K562 (cell line): ENCODE data around the gene EGF. TPM values are rescaled to one million over a fixed set of nuclear protein-coding genes. Genes with fewer than 3 reads are reported as not detected.

Experiments
- ATAC-seq: fragments of 200-7000 bp; cut with Tn5 transposase; 3 replicates; pipeline ENCODE4 v1.9.1; 2020; ENCODE audit warnings: moderate library complexity
- BruUV-seq: library from RNA; stranded (reverse); fragments of 400-500 nt; replicated peaks from 2 replicates; lab custom pipeline; 2021; lab: Mats Ljungman, UMichigan
- CTCF ChIA-PET: fragments of 300-600 bp; formaldehyde crosslinking; extraction: SDS; loops from one replicate; lab custom pipeline; 2021; ENCODE audit warnings: low intra/inter-chr PET ratio; lab: Yijun Ruan, JAX
- POLR2A ChIA-PET: fragments of 300-600, 350-650 bp; sonication (Branson Sonifier 250); formaldehyde crosslinking; extraction: SDS; loops from one replicate; lab custom pipeline; 2021; ENCODE audit warnings: antibody characterized with exemption, inconsistent platforms; lab: Yijun Ruan, JAX
- DNase-seq, 4 experiments: peaks; one replicate each; pipeline versions ENCODE4 v3.0.0 to v3.0.0-alpha.2; 2011 to 2018; ENCODE audit warnings: low spot score in 3 of 4, mixed read lengths in 3 of 4; ENCODE audit errors: extremely low read depth in 1 of 4
- FAIRE-seq: peaks from 2 replicates; lab custom pipeline; 2011; peaks lifted over from hg19 to GRCh38; lab: Jason Lieb, UNC
- H2AFZ ChIP-seq: 2 replicates; pipeline ENCODE4 v1.6.0; 2011; ENCODE audit warnings: low read depth, low read length, control low read depth, inconsistent platforms
- H3K27ac ChIP-seq: fragments of 200-600 bp; 3 replicates; pipeline ENCODE4 v1.8.0; 2011; ENCODE audit warnings: low read depth, mild to moderate bottlenecking, control low read depth, inconsistent platforms, low read length, moderate library complexity, mixed read lengths; ENCODE audit errors: extremely low read depth
- H3K27me3 ChIP-seq, 2 experiments: fragments of 300-600 bp in 1 of 2; 2 replicates in 1 of 2; 3 replicates in 1 of 2; pipeline versions ENCODE4 v1.6.0 to v1.8.0; 2011; ENCODE audit warnings: inconsistent platforms in 2 of 2, low read length in 2 of 2, mild to moderate bottlenecking in 1 of 2, mixed read lengths in 1 of 2, moderate library complexity in 1 of 2; ENCODE audit not compliant: control insufficient read depth in 2 of 2, insufficient read depth in 2 of 2
- H3K36me3 ChIP-seq: fragments of 300-600 bp; 3 replicates; pipeline ENCODE4 v1.8.0; 2011; ENCODE audit warnings: mild to moderate bottlenecking, low read length, inconsistent platforms; ENCODE audit not compliant: control insufficient read depth, insufficient read depth
- H3K4me1 ChIP-seq, 2 experiments: fragments of 200-600 bp in 1 of 2; replicated peaks in 1 of 2; 2 replicates in 1 of 2; 3 replicates in 1 of 2; pipeline versions ENCODE4 v1.5.1 to v1.8.0; 2011; ENCODE audit warnings: inconsistent platforms in 2 of 2, low read length in 2 of 2, mild to moderate bottlenecking in 1 of 2, mixed read lengths in 1 of 2, moderate library complexity in 1 of 2; ENCODE audit not compliant: control insufficient read depth in 2 of 2, insufficient read depth in 2 of 2
- H3K4me2 ChIP-seq: 2 replicates; pipeline ENCODE4 v1.6.1; 2011; ENCODE audit warnings: low read length, control low read depth, inconsistent platforms, mixed read lengths; ENCODE audit not compliant: insufficient read depth
- H3K4me3 ChIP-seq: fragments of 200-600 bp; sonication (generic), shearing (Covaris generic); 2 replicates; pipeline ENCODE4 v1.5.1; 2016; ENCODE audit warnings: control low read depth, inconsistent platforms
- H3K79me2 ChIP-seq: fragments of 200-600 bp; 3 replicates; pipeline ENCODE4 v1.8.0; 2011; ENCODE audit warnings: low read length, inconsistent platforms; ENCODE audit not compliant: control insufficient read depth, insufficient read depth
- H3K9ac ChIP-seq, 2 experiments: 2 replicates each; pipeline versions ENCODE4 v1.6.0 to v1.6.1; 2011; ENCODE audit warnings: low read depth in 2 of 2, low read length in 2 of 2, control low read depth in 1 of 2, inconsistent platforms in 1 of 2, mild to moderate bottlenecking in 1 of 2, mixed read lengths in 1 of 2; ENCODE audit not compliant: insufficient read depth in 1 of 2
- H3K9me1 ChIP-seq: one replicate; pipeline ENCODE4 v1.6.0; 2011; ENCODE audit warnings: inconsistent platforms, mild to moderate bottlenecking, low read length, moderate library complexity; ENCODE audit not compliant: control insufficient read depth, insufficient read depth
- H3K9me3 ChIP-seq: replicated peaks from 2 replicates; pipeline ENCODE4 v1.5.1; 2011; ENCODE audit warnings: low read depth, low read length, inconsistent platforms; ENCODE audit not compliant: control insufficient read depth, insufficient read depth
- H4K20me1 ChIP-seq: replicated peaks from 2 replicates; pipeline ENCODE4 v1.6.1; 2011; ENCODE audit warnings: low read length, inconsistent platforms, mixed read lengths; ENCODE audit not compliant: control insufficient read depth, insufficient read depth
- CBX1 ChIP-seq: sonication (generic); IDR thresholded peaks from 2 replicates; pipeline ENCODE4 v1.6.1; 2016; ENCODE audit warnings: antibody characterized with exemption, low read depth, mild to moderate bottlenecking
- CBX5 ChIP-seq: IDR thresholded peaks from 2 replicates; pipeline ENCODE4 v1.6.1; 2014; ENCODE audit warnings: low read depth, borderline replicate concordance
- CUX1 ChIP-seq: fragments of 200-800 bp; sonication (Bioruptor generic); IDR thresholded peaks from 2 replicates; pipeline ENCODE4 v1.6.1; 2016; ENCODE audit warnings: missing genetic modification characterization, missing compliant biosample characterization
- IRF2 ChIP-seq: sonication (generic); formaldehyde crosslinking; IDR thresholded peaks from 2 replicates; pipeline ENCODE4 v1.8.1; 2022; ENCODE audit warnings: mild to moderate bottlenecking, missing genetic modification reagents
- RFX5 ChIP-seq: IDR thresholded peaks from 2 replicates; pipeline ENCODE4 v1.6.1; 2011; ENCODE audit warnings: low read depth, mild to moderate bottlenecking, improper control_type of control experiment, low read length
- RNF219 ChIP-seq: fragments of 250-450 bp; sonication (Bioruptor Pico); IDR thresholded peaks from 2 replicates; pipeline ENCODE4 v1.5.0; 2022; ENCODE audit warnings: mild to moderate bottlenecking
- SFPQ ChIP-seq: fragments of 200-400 bp; formaldehyde crosslinking; IDR thresholded peaks from 2 replicates; pipeline ENCODE4 v1.6.1; 2017; ENCODE audit warnings: mild to moderate bottlenecking, low read depth, low read length, moderate library complexity
- SP2 ChIP-seq: IDR thresholded peaks from 2 replicates; pipeline ENCODE4 v1.6.1; 2011; ENCODE audit warnings: mild to moderate bottlenecking, low read depth, low read length, moderate library complexity; ENCODE audit not compliant: poor library complexity, severe bottlenecking; ENCODE audit errors: extremely low read depth
- ZNF124 ChIP-seq: sonication (generic); formaldehyde crosslinking; IDR thresholded peaks from 2 replicates; pipeline ENCODE4 v1.8.1; 2022; ENCODE audit warnings: missing genetic modification reagents
- ZNF639 ChIP-seq, 2 experiments: fragments of 200-800 bp in 1 of 2; sonication (Bioruptor generic) in 1 of 2; sonication (generic) in 1 of 2; formaldehyde crosslinking in 1 of 2; IDR thresholded peaks in 1 of 2; conservative IDR thresholded peaks in 1 of 2; 2 replicates each; pipeline versions ENCODE4 v1.5.0 to v1.6.1; 2016 to 2020; ENCODE audit warnings: missing compliant biosample characterization in 1 of 2, missing genetic modification characterization in 1 of 2, missing genetic modification reagents in 1 of 2
- WGBS: fragments of 100-300 bp; shearing (Covaris generic); methylation state at CpG from one replicate; pipeline ENCODE4 v1.1.6; 2016; ENCODE audit warnings: low coverage, mixed read lengths; ENCODE audit not compliant: insufficient coverage; ENCODE audit errors: missing lambda C conversion rate; 5-methylcytosine and 5-hydroxymethylcytosine counted together
- in situ Hi-C: fragments of 300-500 bp; cut with MboI; formaldehyde crosslinking; loops from 4 replicates; pipeline ENCODE4 v1.15.0; 2018; ENCODE audit warnings: inconsistent platforms, mixed read lengths
- intact Hi-C: fragments of 100-400 bp; cut with micrococcal nuclease; formaldehyde crosslinking; loops from 2 replicates; pipeline ENCODE4 v1.14.2; 2022
- polyA plus RNA-seq, 8 experiments: library from polyadenylated mRNA; depleted of rRNA in 4 of 8; stranded (reverse) in 5 of 8; unstranded in 3 of 8; fragments of >200 nt; fragmentation: Nextera tagmentation in 2 of 8; fragmentation: Illumina TruSeq in 1 of 8; extraction: Ambion mirVana in 2 of 8; extraction: Trizol in 1 of 8; gene quantifications; 2 replicates each; pipeline versions ENCODE4 v1.2.1 to v1.2.3, GENCODE V29; 2011 to 2014; ENCODE audit warnings: inconsistent platforms in 1 of 8, missing spikeins in 1 of 8
- total RNA-seq, 7 experiments: library from RNA; depleted of rRNA in 6 of 7; stranded (reverse); fragments of >200 nt in 6 of 7; fragmentation: Illumina TruSeq in 2 of 7; extraction: Trizol in 2 of 7; gene quantifications; 2 replicates each; pipeline versions ENCODE4 v1.2.1 to v1.2.3, GENCODE V29; 2011 to 2021; ENCODE audit warnings: low replicate concordance in 1 of 7

EGF gene
- total and polyA plus RNA-seq, 9 of the 15 experiments (the other 6 are each of a cell fraction or from before 2014, with no cell fraction given), result 0.32 to 3.1 (median 1.3) TPM

GRCh38 chr4:110004556-110004955 is 91.9 kb downstream of the EGF start:
- H3K27me3 ChIP-seq, result no peaks in the 10 kb centered on the region
- no peaks in the 10 kb centered on the region for H3K79me2 ChIP-seq
- H3K27ac ChIP-seq, result no peak overlapping the region
- intact Hi-C loops (loop anchor here (2.0 to 10.0 kb wide), 3 partner anchors 200 to 340 kb away; no protein-coding TSS in a partner anchor), in situ Hi-C loops (loop anchor here (10.0 kb wide), 1 partner anchor 320 kb away; no protein-coding TSS in a partner anchor)
- no peak for ATAC-seq
- BruUV-seq, result no TSS peak
- ChIA-PET CTCF (interaction anchor here (1.3 to 12.8 kb wide), 2 partner anchors 511 to 582 kb away, joined by 3 to 252 read pairs; no protein-coding TSS in a partner anchor), POLR2A (no interaction called here)
- 24% methylated on average over 1 of the region's 1 CpG for WGBS
- H3K4me2 ChIP-seq, result no peak overlapping the region
- H2AFZ ChIP-seq, result no peak overlapping the region
- H3K9ac ChIP-seq, result no peak overlapping the region
- no peak overlapping the region for H3K4me3 ChIP-seq
- no peak for DNase-seq
- no peaks in the 10 kb centered on the region for H4K20me1 ChIP-seq
- no peak for FAIRE-seq
- peaks cover 0 to 2% of the 10 kb centered on the region in 2 experiments; a peak in 1 of 5 replicates for H3K4me1 ChIP-seq
- H3K9me1 ChIP-seq, result no peaks in the 10 kb centered on the region
- no peaks in the 10 kb centered on the region for H3K9me3 ChIP-seq
- H3K36me3 ChIP-seq, result no peaks in the 10 kb centered on the region
- TF ChIP-seq CUX1 (no peak), CBX1 (no peak), IRF2 (CRISPR knock-in tag) (no peak), ZNF124 (CRISPR knock-in tag) (no peak), ZNF639 (CRISPR knock-in tag; conservative IDR thresholded peaks at IDR 0.05 in 1 of 2, IDR thresholded peaks at IDR 0.05 in 1 of 2) (no peak), RFX5 (no peak), SP2 (no peak), CBX5 (no peak), RNF219 (CRISPR knock-in tag) (no peak), SFPQ (no peak)
